ENCODE results near the gene ARID5B. TPM values are rescaled to one million over a fixed set of nuclear protein-coding genes. Genes with fewer than 3 reads are reported as not detected.

ARID5B gene
- total RNA-seq, 1 experiment from 2014 or later = 2.3 TPM

GRCh38 chr10:62019013-62019684 lies 117.7 kb downstream of the ARID5B start:
- DNase-seq (ENCODE audit: low spot score) (no peak), ATAC-seq (no peak)
- CTCF ChIA-PET = interaction anchor here (1.0 to 3.2 kb wide), 2 partner anchors 19 to 122 kb away, joined by 4 to 11 read pairs; no protein-coding TSS in a partner anchor
- Mint-ChIP-seq H3K36me3 (no peaks in the 10 kb centered on the region), H3K4me3 (no peak overlapping the region), H3K27ac (no peak overlapping the region), H3K27me3 (ENCODE audit: low read depth) (peaks cover 19% of the 10 kb centered on the region), H3K9me3 (no peaks in the 10 kb centered on the region), H3K4me1 (peaks cover 39% of the 10 kb centered on the region)
- no peak for TF ChIP-seq EMX1 (CRISPR knock-in tag; IDR thresholded peaks at IDR 0.05)
- TF ChIP-seq NFYB (CRISPR knock-in tag; conservative IDR thresholded peaks at IDR 0.05; ENCODE audit: low read depth) = no peak
- TF ChIP-seq NR3C1 (CRISPR knock-in tag; conservative IDR thresholded peaks at IDR 0.05; ENCODE audit: low read depth) = no peak
- TF ChIP-seq, protein P1, sequence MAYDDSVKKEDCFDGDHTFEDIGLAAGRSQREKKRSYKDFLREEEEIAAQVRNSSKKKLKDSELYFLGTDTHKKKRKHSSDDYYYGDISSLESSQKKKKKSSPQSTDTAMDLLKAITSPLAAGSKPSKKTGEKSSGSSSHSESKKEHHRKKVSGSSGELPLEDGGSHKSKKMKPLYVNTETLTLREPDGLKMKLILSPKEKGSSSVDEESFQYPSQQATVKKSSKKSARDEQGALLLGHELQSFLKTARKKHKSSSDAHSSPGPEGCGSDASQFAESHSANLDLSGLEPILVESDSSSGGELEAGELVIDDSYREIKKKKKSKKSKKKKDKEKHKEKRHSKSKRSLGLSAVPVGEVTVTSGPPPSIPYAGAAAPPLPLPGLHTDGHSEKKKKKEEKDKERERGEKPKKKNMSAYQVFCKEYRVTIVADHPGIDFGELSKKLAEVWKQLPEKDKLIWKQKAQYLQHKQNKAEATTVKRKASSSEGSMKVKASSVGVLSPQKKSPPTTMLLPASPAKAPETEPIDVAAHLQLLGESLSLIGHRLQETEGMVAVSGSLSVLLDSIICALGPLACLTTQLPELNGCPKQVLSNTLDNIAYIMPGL (CRISPR knock-in tag; IDR thresholded peaks at IDR 0.05) = no peak
- TF ChIP-seq, protein P2, sequence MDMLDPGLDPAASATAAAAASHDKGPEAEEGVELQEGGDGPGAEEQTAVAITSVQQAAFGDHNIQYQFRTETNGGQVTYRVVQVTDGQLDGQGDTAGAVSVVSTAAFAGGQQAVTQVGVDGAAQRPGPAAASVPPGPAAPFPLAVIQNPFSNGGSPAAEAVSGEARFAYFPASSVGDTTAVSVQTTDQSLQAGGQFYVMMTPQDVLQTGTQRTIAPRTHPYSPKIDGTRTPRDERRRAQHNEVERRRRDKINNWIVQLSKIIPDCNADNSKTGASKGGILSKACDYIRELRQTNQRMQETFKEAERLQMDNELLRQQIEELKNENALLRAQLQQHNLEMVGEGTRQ (CRISPR knock-in tag; IDR thresholded peaks at IDR 0.05) = no peak
- TF ChIP-seq CBFB (CRISPR knock-in tag; IDR thresholded peaks at IDR 0.05; ENCODE audit: low read depth) = no peak
- POLR2A ChIA-PET = no interaction called here

DNA sequence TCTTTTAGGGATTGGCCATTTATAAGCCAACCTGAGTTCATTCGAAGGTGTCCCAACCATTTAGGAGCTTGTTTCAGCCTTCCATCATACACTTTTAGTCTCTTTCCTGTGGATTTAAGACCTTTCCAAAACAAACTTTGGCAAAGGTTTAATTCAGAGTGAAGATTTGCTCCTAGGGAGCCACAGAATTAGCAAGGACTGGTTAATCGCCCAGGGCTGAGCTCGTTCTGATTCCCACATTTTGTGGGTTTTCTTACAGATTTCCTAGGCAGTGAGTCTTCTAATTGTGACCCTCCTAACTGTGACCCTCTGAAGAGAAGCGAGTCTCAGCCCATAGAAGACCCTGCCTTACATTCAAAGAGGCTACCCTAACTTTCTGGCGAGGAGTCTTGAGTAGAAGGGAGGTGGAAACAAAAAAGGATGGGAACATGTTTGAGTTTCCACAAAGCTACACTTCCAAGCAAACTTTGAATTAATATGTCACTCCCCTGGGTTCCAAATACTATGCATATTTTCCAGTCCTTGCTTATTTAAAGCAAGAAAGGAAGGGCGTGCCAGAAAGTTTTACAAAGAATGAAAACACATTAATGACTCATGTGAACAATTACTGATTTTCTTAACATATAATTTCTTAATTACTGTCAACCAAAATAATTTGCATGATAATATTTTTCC lies 118.3 kb downstream of the ARID5B start:
- ChIA-PET CTCF (interaction anchor here (0.9 to 3.2 kb wide), 5 partner anchors 19 to 123 kb away, joined by 3 to 11 read pairs (median 4); no protein-coding TSS in a partner anchor), POLR2A (no interaction called here)
- peaks cover 39% of the 10 kb centered on the region for H3K4me1 Mint-ChIP-seq
- DNase-seq (ENCODE audit: low spot score) (no peak), ATAC-seq (peak; percentile 86)
- H3K4me3 Mint-ChIP-seq = 0 out of 2 replicates have a peak overlapping the region, but pooled peaks have one; percentile 2
- no peaks in the 10 kb centered on the region for H3K9me3 Mint-ChIP-seq
- no peaks in the 10 kb centered on the region for H3K36me3 Mint-ChIP-seq
- no peak for TF ChIP-seq CREM (CRISPR knock-in tag; IDR thresholded peaks at IDR 0.05)
- TF ChIP-seq TCF7 (CRISPR knock-in tag; IDR thresholded peaks at IDR 0.05; ENCODE audit: low read depth) = no peak
- no peak for TF ChIP-seq ELF4 (CRISPR knock-in tag; IDR thresholded peaks at IDR 0.05; ENCODE audit: low read depth)
- TF ChIP-seq, protein P2 (CRISPR knock-in tag; IDR thresholded peaks at IDR 0.05) = no peak
- TF ChIP-seq, protein P3, sequence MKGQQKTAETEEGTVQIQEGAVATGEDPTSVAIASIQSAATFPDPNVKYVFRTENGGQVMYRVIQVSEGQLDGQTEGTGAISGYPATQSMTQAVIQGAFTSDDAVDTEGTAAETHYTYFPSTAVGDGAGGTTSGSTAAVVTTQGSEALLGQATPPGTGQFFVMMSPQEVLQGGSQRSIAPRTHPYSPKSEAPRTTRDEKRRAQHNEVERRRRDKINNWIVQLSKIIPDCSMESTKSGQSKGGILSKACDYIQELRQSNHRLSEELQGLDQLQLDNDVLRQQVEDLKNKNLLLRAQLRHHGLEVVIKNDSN (CRISPR knock-in tag; IDR thresholded peaks at IDR 0.05) = no peak
- TF ChIP-seq, protein P4, sequence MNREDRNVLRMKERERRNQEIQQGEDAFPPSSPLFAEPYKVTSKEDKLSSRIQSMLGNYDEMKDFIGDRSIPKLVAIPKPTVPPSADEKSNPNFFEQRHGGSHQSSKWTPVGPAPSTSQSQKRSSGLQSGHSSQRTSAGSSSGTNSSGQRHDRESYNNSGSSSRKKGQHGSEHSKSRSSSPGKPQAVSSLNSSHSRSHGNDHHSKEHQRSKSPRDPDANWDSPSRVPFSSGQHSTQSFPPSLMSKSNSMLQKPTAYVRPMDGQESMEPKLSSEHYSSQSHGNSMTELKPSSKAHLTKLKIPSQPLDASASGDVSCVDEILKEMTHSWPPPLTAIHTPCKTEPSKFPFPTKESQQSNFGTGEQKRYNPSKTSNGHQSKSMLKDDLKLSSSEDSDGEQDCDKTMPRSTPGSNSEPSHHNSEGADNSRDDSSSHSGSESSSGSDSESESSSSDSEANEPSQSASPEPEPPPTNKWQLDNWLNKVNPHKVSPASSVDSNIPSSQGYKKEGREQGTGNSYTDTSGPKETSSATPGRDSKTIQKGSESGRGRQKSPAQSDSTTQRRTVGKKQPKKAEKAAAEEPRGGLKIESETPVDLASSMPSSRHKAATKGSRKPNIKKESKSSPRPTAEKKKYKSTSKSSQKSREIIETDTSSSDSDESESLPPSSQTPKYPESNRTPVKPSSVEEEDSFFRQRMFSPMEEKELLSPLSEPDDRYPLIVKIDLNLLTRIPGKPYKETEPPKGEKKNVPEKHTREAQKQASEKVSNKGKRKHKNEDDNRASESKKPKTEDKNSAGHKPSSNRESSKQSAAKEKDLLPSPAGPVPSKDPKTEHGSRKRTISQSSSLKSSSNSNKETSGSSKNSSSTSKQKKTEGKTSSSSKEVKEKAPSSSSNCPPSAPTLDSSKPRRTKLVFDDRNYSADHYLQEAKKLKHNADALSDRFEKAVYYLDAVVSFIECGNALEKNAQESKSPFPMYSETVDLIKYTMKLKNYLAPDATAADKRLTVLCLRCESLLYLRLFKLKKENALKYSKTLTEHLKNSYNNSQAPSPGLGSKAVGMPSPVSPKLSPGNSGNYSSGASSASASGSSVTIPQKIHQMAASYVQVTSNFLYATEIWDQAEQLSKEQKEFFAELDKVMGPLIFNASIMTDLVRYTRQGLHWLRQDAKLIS (CRISPR knock-in tag; IDR thresholded peaks at IDR 0.05; ENCODE audit: borderline replicate concordance) = no peak
- TF ChIP-seq ZNF281 (CRISPR knock-in tag; IDR thresholded peaks at IDR 0.05) = no peak
- TF ChIP-seq ESRRA (CRISPR knock-in tag; IDR thresholded peaks at IDR 0.05; ENCODE audit: borderline replicate concordance) = no peak
- TF ChIP-seq, protein P5, sequence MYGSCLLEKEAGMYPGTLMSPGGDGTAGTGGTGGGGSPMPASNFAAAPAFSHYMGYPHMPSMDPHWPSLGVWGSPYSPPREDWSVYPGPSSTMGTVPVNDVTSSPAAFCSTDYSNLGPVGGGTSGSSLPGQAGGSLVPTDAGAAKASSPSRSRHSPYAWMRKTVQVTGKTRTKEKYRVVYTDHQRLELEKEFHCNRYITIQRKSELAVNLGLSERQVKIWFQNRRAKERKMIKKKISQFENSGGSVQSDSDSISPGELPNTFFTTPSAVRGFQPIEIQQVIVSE (CRISPR knock-in tag; IDR thresholded peaks at IDR 0.05; ENCODE audit: borderline replicate concordance) = no peak
- TF ChIP-seq ZNF232 (CRISPR knock-in tag; IDR thresholded peaks at IDR 0.05) = no peak
- no peak for TF ChIP-seq JUN (CRISPR knock-in tag; IDR thresholded peaks at IDR 0.05)
- TF ChIP-seq RELA (CRISPR knock-in tag; IDR thresholded peaks at IDR 0.05; ENCODE audit: borderline replicate concordance) = no peak
- no peak for TF ChIP-seq ZNF263 (CRISPR knock-in tag; IDR thresholded peaks at IDR 0.05; ENCODE audit: low read depth)
- TF ChIP-seq FOXJ3 (CRISPR knock-in tag; IDR thresholded peaks at IDR 0.05; ENCODE audit: borderline replicate concordance) = no peak
- no peak for TF ChIP-seq SOX15 (CRISPR knock-in tag; IDR thresholded peaks at IDR 0.05)
- 0 out of 2 replicates have a peak overlapping the region, but pooled peaks have one; percentile 4 for H3K27ac Mint-ChIP-seq
- peaks cover 19% of the 10 kb centered on the region for H3K27me3 Mint-ChIP-seq (ENCODE audit: low read depth)

All from WTC11 (cell line).